Hepatocyte (in vitro differentiated cells): ENCODE data around the gene KRTAP12-4. TPM values are rescaled to one million over a fixed set of nuclear protein-coding genes. Genes with fewer than 3 reads are reported as not detected.
"Not testable (repeated sequence)": the region's sequence is repeated elsewhere in the genome, so short reads cannot be mapped to it uniquely, and the experiment has no call there.

ENCODE experiments used
- DNase-seq: peaks from one replicate; pipeline ENCODE4 v3.0.0-alpha.2; 2016; ENCODE audit warnings: low spot score
- H2AFZ ChIP-seq: fragments of 200-600 bp; sonication (generic); 2 replicates; pipeline ENCODE4 v1.6.0; 2016; ENCODE audit warnings: antibody characterized with exemption, mild to moderate bottlenecking
- H3K27ac ChIP-seq: fragments of 200-600 bp; sonication (generic); 2 replicates; pipeline ENCODE4 v1.5.1; 2016; ENCODE audit warnings: mild to moderate bottlenecking
- H3K27me3 ChIP-seq: fragments of 200-600 bp; sonication (generic); 2 replicates; pipeline ENCODE4 v1.6.1; 2016
- H3K36me3 ChIP-seq: fragments of 200-600 bp; sonication (generic); replicated peaks from 2 replicates; pipeline ENCODE4 v1.5.1; 2016; ENCODE audit warnings: low read depth; ENCODE audit not compliant: insufficient read depth
- H3K4me1 ChIP-seq: fragments of 200-600 bp; sonication (generic); 2 replicates; pipeline ENCODE4 v1.5.1; 2016; ENCODE audit warnings: mild to moderate bottlenecking, moderate library complexity; ENCODE audit not compliant: insufficient read depth
- H3K4me2 ChIP-seq: fragments of 200-600 bp; sonication (generic); 2 replicates; pipeline ENCODE4 v1.6.0; 2016
- H3K4me3 ChIP-seq: fragments of 200-600 bp; sonication (generic); 2 replicates; pipeline ENCODE4 v1.5.1; 2016; ENCODE audit warnings: mild to moderate bottlenecking
- H3K79me2 ChIP-seq: fragments of 200-600 bp; sonication (generic); 2 replicates; pipeline ENCODE4 v1.6.0; 2017; ENCODE audit warnings: mild to moderate bottlenecking
- H3K9me2 ChIP-seq: fragments of 200-600 bp; sonication (generic); replicated peaks from 2 replicates; pipeline ENCODE4 v1.6.0; 2017; ENCODE audit warnings: mild to moderate bottlenecking; ENCODE audit not compliant: insufficient read depth
- H3K9me3 ChIP-seq: fragments of 200-600 bp; sonication (generic); 2 replicates; pipeline ENCODE4 v1.5.1; 2016; ENCODE audit warnings: low read depth, mild to moderate bottlenecking
- H4K20me1 ChIP-seq: fragments of 200-600 bp; sonication (generic); 2 replicates; pipeline ENCODE4 v1.6.0; 2016; ENCODE audit warnings: mild to moderate bottlenecking; ENCODE audit not compliant: insufficient read depth, poor library complexity, severe bottlenecking
- CTCF ChIP-seq: fragments of 200-600 bp; sonication (generic); IDR thresholded peaks from 2 replicates; pipeline ENCODE4 v1.5.1; 2016; ENCODE audit warnings: antibody characterized with exemption, mild to moderate bottlenecking; ENCODE audit not compliant: poor library complexity
- EZH2 ChIP-seq: fragments of 200-600 bp; sonication (generic); IDR thresholded peaks from 2 replicates; pipeline ENCODE4 v1.6.1; 2016; ENCODE audit warnings: antibody characterized with exemption, mild to moderate bottlenecking, borderline replicate concordance
- EZH2phosphoT487 ChIP-seq: fragments of 200-600 bp; sonication (generic); IDR thresholded peaks from one replicate; pipeline ENCODE4 v1.6.1; 2018; ENCODE audit warnings: antibody characterized with exemption, mild to moderate bottlenecking, low read depth, moderate library complexity; ENCODE audit not compliant: unreplicated experiment, severe bottlenecking
- WGBS: methylation state at CpG from one replicate; pipeline ENCODE4 v1.1.6; 2016; ENCODE audit warnings: low lambda C conversion rate; ENCODE audit errors: missing lambda C conversion rate; 5-methylcytosine and 5-hydroxymethylcytosine counted together
- polyA plus RNA-seq: library from polyadenylated mRNA; unstranded; fragments of >200 nt; fragmentation: Nextera tagmentation; extraction: Ambion mirVana; gene quantifications from 2 replicates; pipeline ENCODE4 v1.2.1, GENCODE V29; 2016
- total RNA-seq: library from RNA; depleted of rRNA; stranded (reverse); fragments of >200 nt; gene quantifications from 2 replicates; pipeline ENCODE4 v1.2.3, GENCODE V29; 2014

The KRTAP12-4 gene
- total and polyA plus RNA-seq, 2 experiments from 2014 or later = not detected

DNA sequence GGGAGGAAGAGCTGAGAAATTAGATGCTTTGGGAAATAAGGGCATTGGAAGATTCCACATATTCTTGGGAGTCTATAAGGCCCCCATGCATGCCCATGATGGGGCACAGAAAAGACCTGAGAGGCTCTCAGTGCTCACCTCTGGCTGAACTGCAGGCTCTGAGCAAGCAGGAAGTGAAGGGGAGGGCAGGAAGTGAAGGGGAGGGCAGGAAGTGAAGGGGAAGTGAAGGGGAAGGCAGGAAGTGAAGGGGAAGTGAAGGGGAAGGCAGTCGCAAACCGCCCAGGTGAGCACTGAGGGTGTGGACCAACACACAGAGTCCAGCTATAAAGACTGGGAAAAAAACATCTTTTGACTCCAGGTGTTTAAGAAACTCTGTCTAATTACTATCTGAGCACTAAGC is 24.0 kb downstream of the KRTAP12-4 start:
- Histone ChIP-seq H3K9me2 (no peaks in the 10 kb centered on the region), H3K36me3 (no peaks in the 10 kb centered on the region), H3K4me2 (no peak overlapping the region), H3K4me3 (no peak overlapping the region), H3K79me2 (no peaks in the 10 kb centered on the region), H3K27me3 (no peaks in the 10 kb centered on the region), H2AFZ (no peak overlapping the region), H4K20me1 (no peaks in the 10 kb centered on the region), H3K27ac (no peak overlapping the region), H3K9me3 (no peaks in the 10 kb centered on the region), H3K4me1 (no peaks in the 10 kb centered on the region)
- no peak for DNase-seq
- WGBS = 100% methylated on average over 2 of the region's 2 CpGs
- no peak for TF ChIP-seq EZH2
- TF ChIP-seq EZH2phosphoT487 = no peak

DNA sequence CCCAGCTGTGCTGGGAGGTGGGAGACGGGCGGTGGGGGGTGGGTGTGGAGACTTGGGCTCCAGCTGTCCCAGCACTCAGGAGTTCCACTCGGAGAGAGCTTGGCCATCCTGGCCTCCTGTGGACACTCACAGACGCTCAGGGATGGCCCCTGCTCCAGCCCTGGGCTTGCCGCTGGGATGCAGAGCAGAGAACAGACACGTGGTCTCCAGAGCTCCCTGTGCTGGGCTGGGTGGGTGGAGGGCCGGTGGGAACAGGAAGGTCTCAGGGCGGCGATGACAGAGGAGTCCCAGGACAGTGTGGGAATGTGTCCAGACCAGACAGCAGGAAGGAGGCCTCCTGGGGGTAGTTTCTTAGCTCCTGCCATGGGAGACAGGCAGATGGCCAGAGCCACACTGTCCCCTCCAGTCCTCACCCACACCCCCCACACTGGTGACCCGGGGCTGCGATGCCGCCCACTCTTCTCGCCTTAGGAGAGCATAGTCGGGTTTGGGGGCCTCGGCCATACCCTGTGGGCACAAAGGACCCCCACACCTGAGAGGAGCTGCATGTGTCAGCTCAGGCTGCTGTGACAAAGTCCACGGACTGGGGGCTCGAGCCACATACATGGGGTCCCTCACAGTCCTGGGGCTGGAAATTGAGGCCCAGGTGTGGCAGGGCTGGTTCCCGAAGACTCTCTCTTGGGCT is 25.6 kb downstream of the KRTAP12-4 start:
- no peaks in the 10 kb centered on the region for H3K27me3 ChIP-seq
- no peaks in the 10 kb centered on the region for H3K4me1 ChIP-seq
- DNase-seq = no peak
- no peaks in the 10 kb centered on the region for H3K9me3 ChIP-seq
- H3K79me2 ChIP-seq = no peaks in the 10 kb centered on the region
- H2AFZ ChIP-seq = no peak overlapping the region
- no peak overlapping the region for H3K4me3 ChIP-seq
- WGBS = 82% methylated on average over 13 of the region's 18 CpGs
- H3K27ac ChIP-seq = no peak overlapping the region
- TF ChIP-seq CTCF (no peak), EZH2 (no peak), EZH2phosphoT487 (no peak)
- no peak overlapping the region for H3K4me2 ChIP-seq
- no peaks in the 10 kb centered on the region for H3K36me3 ChIP-seq
- H3K9me2 ChIP-seq = no peaks in the 10 kb centered on the region
- no peaks in the 10 kb centered on the region for H4K20me1 ChIP-seq

GRCh38 chr21:44627831-44628233 is 26.6 kb downstream of the KRTAP12-4 start:
- H3K27me3 ChIP-seq, H3K4me1 ChIP-seq, H2AFZ ChIP-seq, H3K4me3 ChIP-seq, H4K20me1 ChIP-seq, H3K4me2 ChIP-seq, DNase-seq, H3K36me3 ChIP-seq, H3K79me2 ChIP-seq, H3K9me2 ChIP-seq, H3K9me3 ChIP-seq, H3K27ac ChIP-seq: not testable (repeated sequence)
- 82% methylated on average over 12 of the region's 15 CpGs for WGBS

DNA sequence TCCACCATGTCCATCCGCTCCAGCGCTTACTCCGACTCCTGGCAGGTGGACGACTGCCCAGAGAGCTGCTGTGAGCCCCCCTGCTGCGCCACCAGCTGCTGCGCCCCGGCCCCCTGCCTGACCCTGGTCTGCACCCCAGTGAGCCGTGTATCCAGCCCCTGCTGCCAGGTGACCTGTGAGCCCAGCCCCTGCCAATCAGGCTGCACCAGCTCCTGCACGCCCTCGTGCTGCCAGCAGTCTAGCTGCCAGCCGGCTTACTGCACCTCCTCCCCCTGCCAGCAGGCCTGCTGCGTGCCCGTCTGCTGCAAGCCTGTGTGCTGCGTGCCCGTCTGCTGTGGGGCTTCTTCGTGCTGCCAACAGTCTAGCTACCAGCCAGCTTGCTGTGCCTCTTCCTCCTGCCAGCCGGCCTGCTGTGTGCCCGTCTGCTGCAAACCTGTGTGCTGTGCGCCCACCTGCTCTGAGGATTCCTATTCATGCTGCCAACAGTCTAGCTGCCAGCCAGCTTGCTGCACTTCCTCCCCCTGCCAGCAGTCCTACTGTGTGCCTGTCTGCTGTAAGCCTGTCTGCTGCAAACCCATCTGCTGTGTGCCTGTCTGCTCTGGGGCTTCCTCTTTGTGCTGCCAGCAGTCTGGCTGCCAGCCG is 27.2 kb downstream of the KRTAP12-4 start:
- not testable (repeated sequence) for H3K36me3 ChIP-seq, H3K79me2 ChIP-seq, H3K27ac ChIP-seq, H4K20me1 ChIP-seq, H3K4me2 ChIP-seq, H3K4me3 ChIP-seq, H3K9me3 ChIP-seq, H3K27me3 ChIP-seq, H3K4me1 ChIP-seq, H2AFZ ChIP-seq, H3K9me2 ChIP-seq, DNase-seq
- WGBS = 94% methylated on average over 20 of the region's 20 CpGs

- no peak for DNase-seq
- H4K20me1 ChIP-seq = no peaks in the 10 kb centered on the region
- no peaks in the 10 kb centered on the region for H3K79me2 ChIP-seq
- no peaks in the 10 kb centered on the region for H3K9me3 ChIP-seq
- no peak within 1 kb of the TSS for H3K4me3 ChIP-seq
- no peaks in the 10 kb centered on the region for H3K27me3 ChIP-seq
- no peak within 1 kb of the TSS for H3K27ac ChIP-seq
- no peak for TF ChIP-seq EZH2
- TF ChIP-seq CTCF = no peak
- no peak for TF ChIP-seq EZH2phosphoT487
- no peak within 1 kb of the TSS for H2AFZ ChIP-seq
- H3K4me2 ChIP-seq = no peak within 1 kb of the TSS
- 78% methylated on average over 7 of the region's 7 CpGs for WGBS
- H3K4me1 ChIP-seq = no peaks in the 10 kb centered on the region
- no peaks in the 10 kb centered on the region for H3K36me3 ChIP-seq
- no peaks in the 10 kb centered on the region for H3K9me2 ChIP-seq
These were observed 27.8 kb downstream of the KRTAP12-4 start, which contains the start of gene KRTAP10-9 for GRCh38 chr21:44626673-44627143. Gene KRTAP10-9 (plus strand): TSS chr21:44627093. CDS start chr21:44627172, 79 bp downstream.
